Measurements from ENCODE around the gene CYP8B1.

Gene CYP8B1

GRCh38 chr3:42822828-42823227 is 52.9 kb downstream of the CYP8B1 start:
- no peak for TF ChIP-seq EZH2 (IDR thresholded peaks at IDR 0.05; ENCODE audit: borderline replicate concordance, low read length)
- TF ChIP-seq, protein P1, sequence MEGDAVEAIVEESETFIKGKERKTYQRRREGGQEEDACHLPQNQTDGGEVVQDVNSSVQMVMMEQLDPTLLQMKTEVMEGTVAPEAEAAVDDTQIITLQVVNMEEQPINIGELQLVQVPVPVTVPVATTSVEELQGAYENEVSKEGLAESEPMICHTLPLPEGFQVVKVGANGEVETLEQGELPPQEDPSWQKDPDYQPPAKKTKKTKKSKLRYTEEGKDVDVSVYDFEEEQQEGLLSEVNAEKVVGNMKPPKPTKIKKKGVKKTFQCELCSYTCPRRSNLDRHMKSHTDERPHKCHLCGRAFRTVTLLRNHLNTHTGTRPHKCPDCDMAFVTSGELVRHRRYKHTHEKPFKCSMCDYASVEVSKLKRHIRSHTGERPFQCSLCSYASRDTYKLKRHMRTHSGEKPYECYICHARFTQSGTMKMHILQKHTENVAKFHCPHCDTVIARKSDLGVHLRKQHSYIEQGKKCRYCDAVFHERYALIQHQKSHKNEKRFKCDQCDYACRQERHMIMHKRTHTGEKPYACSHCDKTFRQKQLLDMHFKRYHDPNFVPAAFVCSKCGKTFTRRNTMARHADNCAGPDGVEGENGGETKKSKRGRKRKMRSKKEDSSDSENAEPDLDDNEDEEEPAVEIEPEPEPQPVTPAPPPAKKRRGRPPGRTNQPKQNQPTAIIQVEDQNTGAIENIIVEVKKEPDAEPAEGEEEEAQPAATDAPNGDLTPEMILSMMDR (IDR thresholded peaks at IDR 0.05; ENCODE audit: low read length): no peak
- H3K4me1 ChIP-seq (ENCODE audit: insufficient read depth, low read length, severe bottlenecking): no peaks in the 10 kb centered on the region
- no peaks in the 10 kb centered on the region for H4K20me1 ChIP-seq (ENCODE audit: insufficient read depth, low read length)
- H3K9me2 ChIP-seq (ENCODE audit: low read depth, low read length): no peaks in the 10 kb centered on the region
- no peak overlapping the region for H3K9ac ChIP-seq (ENCODE audit: low read length)
- no peak overlapping the region for H2AFZ ChIP-seq (ENCODE audit: low read length)
- no peak overlapping the region for H3K4me2 ChIP-seq (ENCODE audit: low read length)
- H3K27me3 ChIP-seq (ENCODE audit: insufficient read depth, low read length): 0 out of 2 replicates have a peak, but pooled peaks cover 4% of the 10 kb centered on the region
- no peak overlapping the region for H3K4me3 ChIP-seq (ENCODE audit: low read depth, low read length, poor library complexity, severe bottlenecking)
- no peaks in the 10 kb centered on the region for H3K36me3 ChIP-seq (ENCODE audit: insufficient read depth, low read length)
- H3K79me2 ChIP-seq (ENCODE audit: insufficient read depth, low read length): no peaks in the 10 kb centered on the region
- no peaks in the 10 kb centered on the region for H3F3A ChIP-seq (ENCODE audit: insufficient read depth, low read length)
- no peaks in the 10 kb centered on the region for H3K9me3 ChIP-seq (ENCODE audit: low read length)
- H3K27ac ChIP-seq (ENCODE audit: low read depth, low read length, poor library complexity, severe bottlenecking): no peak overlapping the region

All from OCI-LY1 (cell line).